Transverse colon (tissue), 4 donors: ENCODE measurements around the gene LEMD3. TPM values are rescaled to one million over a fixed set of nuclear protein-coding genes. Genes with fewer than 3 reads are reported as not detected.

Experiments used
- DNase-seq: peaks from one replicate; pipeline ENCODE4 v3.0.0-alpha.2; 2019
- H3K27ac ChIP-seq, 4 donors: fragments of 200-600 bp; sonication (generic); 2 replicates each; pipeline ENCODE4 v1.5.1; 2016 to 2018; ENCODE audit warnings: inconsistent platforms in 4 of 4
- H3K27me3 ChIP-seq: fragments of 200-600 bp; sonication (generic); 2 replicates; pipeline ENCODE4 v1.5.1; 2017; ENCODE audit warnings: inconsistent platforms
- H3K36me3 ChIP-seq, 4 donors: fragments of 200-600 bp; sonication (generic); 2 replicates each; pipeline ENCODE4 v1.5.1; 2017 to 2019; ENCODE audit warnings: inconsistent platforms in 4 of 4
- H3K4me1 ChIP-seq, 4 donors: fragments of 200-600 bp; sonication (generic); 2 replicates each; pipeline ENCODE4 v1.5.1; 2017 to 2020; ENCODE audit warnings: inconsistent platforms in 4 of 4
- H3K4me3 ChIP-seq, 4 donors: fragments of 200-600 bp; sonication (generic); 1 replicate in 1 of 4; 2 replicates in 3 of 4; pipeline versions ENCODE4 v1.5.1 to v1.6.1; 2017 to 2019; ENCODE audit warnings: inconsistent platforms in 4 of 4
- H3K9me3 ChIP-seq, 2 donors: fragments of 200-600 bp; sonication (generic); 2 replicates each; pipeline ENCODE4 v1.5.1; 2017 to 2019; ENCODE audit warnings: inconsistent platforms in 2 of 2
- EP300 ChIP-seq: sonication (generic); formaldehyde crosslinking; IDR thresholded peaks from one replicate; pipeline ENCODE4 v1.6.1; 2017; ENCODE audit warnings: antibody characterized with exemption, low read depth
- POLR2A ChIP-seq: fragments of 450-650 bp; IDR thresholded peaks from one replicate; pipeline ENCODE4 v1.6.1; 2016; ENCODE audit warnings: antibody characterized with exemption, mild to moderate bottlenecking, moderate library complexity
- POLR2AphosphoS5 ChIP-seq, 3 donors: sonication (generic); formaldehyde crosslinking; IDR thresholded peaks; one replicate each; pipeline ENCODE4 v1.6.1; 2016; ENCODE audit warnings: antibody characterized with exemption in 3 of 3
- WGBS, 2 donors: methylation state at CpG; one replicate each; pipeline ENCODE4 v1.1.5; 2018; ENCODE audit warnings: low coverage in 1 of 2; 5-methylcytosine and 5-hydroxymethylcytosine counted together
- in situ Hi-C, 4 donors: fragments of 200-750 bp; cut with MboI; loops; one replicate each; pipeline versions ENCODE4 v1.15.0 to v1.15.1; 2017; ENCODE audit warnings: low sequenced_read_pairs in 3 of 4, low pct_ligation_motif_present in 1 of 4, low pct_unique_long_range_greater_than_20kb in 1 of 4
- intact Hi-C: fragments of 100-400 bp; cut with DNase I; formaldehyde crosslinking; loops from one replicate; pipeline ENCODE4 v1.15.1; 2023; ENCODE audit warnings: low total_unique reads
- total RNA-seq, 4 donors: library from RNA; depleted of rRNA; stranded (reverse); fragments of >200 nt; gene quantifications; one replicate each; pipeline ENCODE4 v1.1.0, GENCODE V29; 2016
- TF ChIP-seq, protein P1 (sequence below), 5 experiments: fragments of 200-600 bp in 3 of 5; fragments of 450-650 bp in 2 of 5; sonication (generic) in 3 of 5; IDR thresholded peaks; 1 replicate in 2 of 5; 2 replicates in 3 of 5; pipeline ENCODE4 v1.5.1; 2016 to 2017; ENCODE audit warnings: antibody characterized with exemption in 5 of 5, inconsistent platforms in 3 of 5, mild to moderate bottlenecking in 2 of 5, moderate library complexity in 1 of 5

LEMD3 gene
- total RNA-seq, 4 donors from 2014 or later: 45.2 to 159 (median 63.0) TPM

DNA sequence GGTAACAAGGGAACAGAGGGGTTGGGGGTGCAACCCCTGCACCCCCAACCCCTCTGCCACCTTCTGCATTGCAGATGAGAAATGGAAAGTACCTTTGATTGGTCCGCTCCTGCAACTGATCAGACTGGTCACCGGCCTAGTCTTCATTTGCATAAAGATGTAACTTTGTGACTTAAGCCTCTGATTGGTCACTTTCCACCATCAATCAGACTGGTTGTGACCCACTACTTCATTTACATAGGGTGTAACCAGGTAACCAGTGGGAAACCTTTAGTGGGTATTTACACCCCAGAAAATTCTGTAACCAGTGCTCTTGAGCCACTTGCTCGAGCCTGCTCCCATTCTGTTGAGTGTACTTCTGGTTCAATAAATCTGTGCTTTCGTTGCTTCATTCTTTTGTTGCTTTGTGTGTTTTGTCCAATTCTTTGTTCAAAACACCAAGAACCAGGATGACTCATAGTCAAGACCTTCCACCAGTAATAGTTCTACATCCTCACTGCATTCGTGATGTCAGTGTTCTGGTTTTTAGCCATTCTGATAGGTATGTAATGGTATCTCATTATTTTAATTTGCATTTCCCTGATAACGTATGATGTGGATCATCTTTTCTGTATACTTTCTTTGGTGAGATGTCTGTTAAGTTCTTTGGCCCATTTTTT, 30.8 kb downstream of the LEMD3 start:
- DNase-seq: no peak
- Histone ChIP-seq H3K9me3 (no peaks in the 10 kb centered on the region), H3K4me3 (no peak overlapping the region), H3K36me3 (no peaks in the 10 kb centered on the region), H3K27ac (no peak overlapping the region), H3K4me1 (peaks cover 4 to 32% (median 7%) of the 10 kb centered on the region in 4 donors), H3K27me3 (no peaks in the 10 kb centered on the region)
- whole genome bisulfite sequencing, 2 donors: 80 to 93% methylated on average over 3 to 6 of the region's 6 CpGs
- intact Hi-C loops: no loop called here
- TF ChIP-seq POLR2AphosphoS5 (IDR thresholded peaks at IDR 0.05) (no peak), POLR2A (no peak), EP300 (no peak)
- TF ChIP-seq, protein P1, sequence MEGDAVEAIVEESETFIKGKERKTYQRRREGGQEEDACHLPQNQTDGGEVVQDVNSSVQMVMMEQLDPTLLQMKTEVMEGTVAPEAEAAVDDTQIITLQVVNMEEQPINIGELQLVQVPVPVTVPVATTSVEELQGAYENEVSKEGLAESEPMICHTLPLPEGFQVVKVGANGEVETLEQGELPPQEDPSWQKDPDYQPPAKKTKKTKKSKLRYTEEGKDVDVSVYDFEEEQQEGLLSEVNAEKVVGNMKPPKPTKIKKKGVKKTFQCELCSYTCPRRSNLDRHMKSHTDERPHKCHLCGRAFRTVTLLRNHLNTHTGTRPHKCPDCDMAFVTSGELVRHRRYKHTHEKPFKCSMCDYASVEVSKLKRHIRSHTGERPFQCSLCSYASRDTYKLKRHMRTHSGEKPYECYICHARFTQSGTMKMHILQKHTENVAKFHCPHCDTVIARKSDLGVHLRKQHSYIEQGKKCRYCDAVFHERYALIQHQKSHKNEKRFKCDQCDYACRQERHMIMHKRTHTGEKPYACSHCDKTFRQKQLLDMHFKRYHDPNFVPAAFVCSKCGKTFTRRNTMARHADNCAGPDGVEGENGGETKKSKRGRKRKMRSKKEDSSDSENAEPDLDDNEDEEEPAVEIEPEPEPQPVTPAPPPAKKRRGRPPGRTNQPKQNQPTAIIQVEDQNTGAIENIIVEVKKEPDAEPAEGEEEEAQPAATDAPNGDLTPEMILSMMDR (IDR thresholded peaks at IDR 0.05): no peak
- in situ Hi-C loops: no loop called here

DNA sequence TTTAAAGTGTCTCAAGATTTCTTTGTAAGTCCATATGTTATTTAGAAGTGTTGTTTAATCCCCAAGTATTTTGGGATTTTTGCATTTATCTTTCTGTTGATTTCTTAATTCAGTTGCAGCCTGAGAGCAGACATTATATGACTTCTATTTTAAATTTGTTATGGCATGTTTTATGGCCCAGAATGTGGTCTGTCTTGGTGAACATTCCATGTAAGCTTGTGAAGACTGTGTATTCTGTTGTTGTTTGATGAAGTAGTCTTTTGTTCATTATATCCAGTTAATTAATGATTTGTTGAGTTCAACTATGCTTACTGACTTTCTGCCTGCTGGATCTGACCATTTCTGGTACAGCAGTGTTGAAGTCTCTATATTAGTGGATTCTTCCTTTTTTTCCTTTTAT, 34.0 kb downstream of the LEMD3 start:
- Histone ChIP-seq H3K9me3 (no peaks in the 10 kb centered on the region), H3K4me3 (no peak overlapping the region), H3K4me1 (peaks cover 0 to 23% (median 0%) of the 10 kb centered on the region in 4 donors), H3K27ac (no peak overlapping the region), H3K27me3 (no peaks in the 10 kb centered on the region), H3K36me3 (no peaks in the 10 kb centered on the region)
- TF ChIP-seq, protein P1 (IDR thresholded peaks at IDR 0.05): no peak
- no peak for TF ChIP-seq POLR2AphosphoS5 (IDR thresholded peaks at IDR 0.05)
- no peak for TF ChIP-seq EP300
- no peak for TF ChIP-seq POLR2A
- DNase-seq: no peak
- in situ Hi-C loops: no loop called here
- intact Hi-C loops: no loop called here

DNA sequence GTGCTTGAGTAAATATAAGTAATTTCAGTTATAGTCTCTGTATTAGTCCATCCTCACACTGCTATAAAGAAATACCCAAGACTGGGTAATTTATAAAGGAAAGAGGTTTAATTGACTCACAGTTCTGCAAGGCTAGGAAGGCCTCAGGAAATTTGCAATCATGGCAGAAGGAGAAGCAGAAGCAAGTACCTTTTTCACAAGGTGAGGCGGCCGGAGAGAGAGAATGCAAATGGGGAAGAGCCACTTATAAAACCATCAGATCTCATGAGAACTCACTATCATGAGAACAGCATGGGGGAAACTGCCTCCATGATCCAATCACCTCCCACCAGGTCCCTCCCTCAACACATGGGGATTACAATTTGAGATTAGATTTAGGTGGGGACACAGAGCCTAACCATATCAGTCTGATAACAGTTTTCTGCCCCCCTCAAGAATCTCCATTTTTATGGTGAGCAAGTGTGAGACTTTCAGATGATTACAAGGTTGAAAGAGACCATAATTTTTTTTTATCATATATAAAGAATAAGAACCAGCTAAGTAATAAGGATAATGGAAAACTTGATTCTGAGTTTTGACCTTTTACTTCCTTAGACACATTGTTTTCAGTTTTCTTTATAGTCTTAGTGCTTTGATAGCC, 35.6 kb downstream of the LEMD3 start:
- TF ChIP-seq EP300: no peak
- no peak for TF ChIP-seq POLR2AphosphoS5 (IDR thresholded peaks at IDR 0.05)
- TF ChIP-seq, protein P1 (IDR thresholded peaks at IDR 0.05): no peak
- TF ChIP-seq POLR2A: no peak
- Histone ChIP-seq H3K4me1 (peaks cover 0 to 25% (median 7%) of the 10 kb centered on the region in 4 donors), H3K36me3 (no peaks in the 10 kb centered on the region), H3K27me3 (no peaks in the 10 kb centered on the region), H3K9me3 (no peaks in the 10 kb centered on the region), H3K4me3 (no peak overlapping the region), H3K27ac (no peak overlapping the region)
- in situ Hi-C loops (no loop called here), intact Hi-C loops (no loop called here)
- DNase-seq: no peak
- WGBS, 2 donors: 86 to 93% methylated on average over 2 of the region's 2 CpGs

DNA sequence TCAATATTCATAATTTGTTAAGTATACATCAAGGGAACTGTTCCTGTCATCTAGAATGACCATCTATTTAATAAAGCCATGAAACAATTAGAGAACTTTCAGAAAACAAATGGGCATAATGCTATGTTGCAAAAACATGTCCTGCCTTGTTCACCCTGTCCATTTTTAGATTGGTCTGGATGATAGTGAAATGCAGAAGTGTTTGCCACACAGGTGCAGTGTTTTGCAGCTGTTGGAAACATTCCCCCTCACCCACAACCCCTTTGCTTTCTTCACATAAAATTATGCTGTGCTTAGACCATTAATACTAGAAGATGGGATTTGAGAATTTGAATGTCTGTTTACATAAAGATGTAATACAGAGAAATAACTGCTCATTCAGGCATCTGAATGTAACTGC, 36.5 kb downstream of the LEMD3 start:
- in situ Hi-C loops: no loop called here
- Histone ChIP-seq H3K36me3 (no peaks in the 10 kb centered on the region), H3K4me3 (no peak overlapping the region), H3K27ac (no peak overlapping the region), H3K4me1 (peaks cover 0 to 27% (median 7%) of the 10 kb centered on the region in 4 donors), H3K27me3 (no peaks in the 10 kb centered on the region), H3K9me3 (no peaks in the 10 kb centered on the region)
- intact Hi-C loops: no loop called here
- DNase-seq: no peak
- no peak for TF ChIP-seq POLR2AphosphoS5 (IDR thresholded peaks at IDR 0.05)
- TF ChIP-seq EP300: no peak
- TF ChIP-seq, protein P1 (IDR thresholded peaks at IDR 0.05): no peak
- TF ChIP-seq POLR2A: no peak
